GM23338 (cell line): ENCODE measurements around the gene MBNL1. TPM values are rescaled to one million over a fixed set of nuclear protein-coding genes. Genes with fewer than 3 reads are reported as not detected.

Experiments
- ATAC-seq: fragments of 200-7000 bp; cut with Tn5 transposase; 3 replicates; pipeline ENCODE4 v1.9.1; 2020
- DNase-seq: peaks from one replicate; pipeline ENCODE4 v3.0.0-alpha.2; 2015; ENCODE audit warnings: low spot score
- H2AFZ ChIP-seq: fragments of 200-600 bp; sonication (generic); 2 replicates; pipeline ENCODE4 v1.8.0; 2016; ENCODE audit warnings: antibody characterized with exemption, mild to moderate bottlenecking, moderate library complexity
- H3F3A ChIP-seq: fragments of 200-600 bp; sonication (generic); replicated peaks from 2 replicates; pipeline ENCODE4 v1.8.0; 2017; ENCODE audit warnings: antibody characterized with exemption, mixed run types, low read depth
- H3K27ac ChIP-seq: fragments of 200-600 bp; sonication (generic); 2 replicates; pipeline ENCODE4 v1.6.1; 2016; ENCODE audit warnings: low read depth
- H3K27me3 ChIP-seq: fragments of 200-600 bp; sonication (generic); 2 replicates; pipeline ENCODE4 v1.8.0; 2016; ENCODE audit warnings: mild to moderate bottlenecking, mixed run types, moderate library complexity; ENCODE audit not compliant: insufficient read depth
- H3K36me3 ChIP-seq: fragments of 200-600 bp; sonication (generic); 2 replicates; pipeline ENCODE4 v1.8.0; 2016; ENCODE audit warnings: mild to moderate bottlenecking; ENCODE audit not compliant: insufficient read depth
- H3K4me1 ChIP-seq: fragments of 200-600 bp; sonication (generic); 2 replicates; pipeline ENCODE4 v1.8.0; 2016; ENCODE audit warnings: mild to moderate bottlenecking, moderate library complexity; ENCODE audit not compliant: insufficient read depth
- H3K4me2 ChIP-seq: fragments of 200-600 bp; sonication (generic); 2 replicates; pipeline ENCODE4 v1.7.1; 2017; ENCODE audit warnings: mixed run types
- H3K4me3 ChIP-seq: fragments of 200-600 bp; sonication (generic); 2 replicates; pipeline ENCODE4 v1.6.1; 2016; ENCODE audit warnings: mixed run types
- H3K79me2 ChIP-seq: fragments of 200-600 bp; sonication (generic); replicated peaks from 2 replicates; pipeline ENCODE4 v1.8.0; 2017; ENCODE audit warnings: mild to moderate bottlenecking; ENCODE audit not compliant: insufficient read depth
- H3K9me2 ChIP-seq: fragments of 200-600 bp; sonication (generic); 2 replicates; pipeline ENCODE4 v1.8.0; 2017; ENCODE audit not compliant: insufficient read depth
- H4K20me1 ChIP-seq: fragments of 200-600 bp; sonication (generic); replicated peaks from 2 replicates; pipeline ENCODE4 v1.8.0; 2017; ENCODE audit warnings: mild to moderate bottlenecking; ENCODE audit not compliant: insufficient read depth
- H3K27ac Mint-ChIP-seq: 2 replicates; pipeline ENCODE4 v1.8.0; 2020; ENCODE audit warnings: inconsistent platforms, mild to moderate bottlenecking, moderate library complexity, mixed read lengths
- H3K27me3 Mint-ChIP-seq: 3 replicates; pipeline ENCODE4 v1.8.0; 2022; ENCODE audit warnings: low read depth, mild to moderate bottlenecking, moderate library complexity, mixed read lengths, inconsistent platforms; ENCODE audit not compliant: insufficient read depth, poor library complexity
- H3K36me3 Mint-ChIP-seq: 3 replicates; pipeline ENCODE4 v1.8.0; 2021; ENCODE audit warnings: low read depth, mild to moderate bottlenecking, inconsistent platforms, moderate library complexity, mixed read lengths
- H3K4me1 Mint-ChIP-seq: 3 replicates; pipeline ENCODE4 v1.8.0; 2020; ENCODE audit warnings: mild to moderate bottlenecking, inconsistent platforms, mixed read lengths
- H3K4me3 Mint-ChIP-seq: 3 replicates; pipeline ENCODE4 v1.8.0; 2021; ENCODE audit warnings: moderate library complexity, mild to moderate bottlenecking, inconsistent platforms, mixed read lengths
- H3K9me3 Mint-ChIP-seq: 3 replicates; pipeline ENCODE4 v1.8.0; 2020; ENCODE audit warnings: moderate library complexity, mild to moderate bottlenecking, inconsistent platforms, mixed read lengths
- CREB1 ChIP-seq: fragments of 250-450 bp; sonication (Bioruptor Pico); IDR thresholded peaks from 2 replicates; pipeline ENCODE4 v1.5.0; 2020; ENCODE audit warnings: low read depth, mild to moderate bottlenecking, moderate library complexity
- CTCF ChIP-seq, 2 experiments: fragments of 200-600 bp in 1 of 2; sonication (generic) in 1 of 2; conservative IDR thresholded peaks; 2 replicates each; pipeline versions ENCODE4 v1.5.1 to v1.6.1; 2016 to 2017; ENCODE audit warnings: antibody characterized with exemption in 2 of 2, low read depth in 2 of 2, mild to moderate bottlenecking in 2 of 2, moderate library complexity in 1 of 2
- ETS1 ChIP-seq: IDR thresholded peaks from 2 replicates; pipeline ENCODE4 v1.6.1; 2016; ENCODE audit warnings: antibody characterized with exemption
- EZH2 ChIP-seq: fragments of 200-600 bp; sonication (generic); IDR thresholded peaks from one replicate; pipeline ENCODE4 v1.8.0; 2017; ENCODE audit warnings: antibody characterized with exemption, mild to moderate bottlenecking, low read depth; ENCODE audit not compliant: unreplicated experiment
- EZH2phosphoT487 ChIP-seq: fragments of 200-600 bp; sonication (generic); IDR thresholded peaks from one replicate; pipeline ENCODE4 v1.8.1; 2018; ENCODE audit warnings: antibody characterized with exemption; ENCODE audit not compliant: unreplicated experiment
- JUNB ChIP-seq: IDR thresholded peaks from one replicate; pipeline ENCODE4 v1.6.1; 2016; ENCODE audit warnings: antibody characterized with exemption; ENCODE audit not compliant: unreplicated experiment
- POLR2AphosphoS5 ChIP-seq: IDR thresholded peaks from 2 replicates; pipeline ENCODE4 v1.6.1; 2016; ENCODE audit warnings: antibody characterized with exemption, low read depth
- REST ChIP-seq: IDR thresholded peaks from one replicate; pipeline ENCODE4 v1.6.1; 2018; ENCODE audit warnings: antibody characterized with exemption; ENCODE audit not compliant: unreplicated experiment
- STAT1 ChIP-seq: IDR thresholded peaks from one replicate; pipeline ENCODE4 v1.6.1; 2016; ENCODE audit warnings: antibody characterized with exemption; ENCODE audit not compliant: unreplicated experiment
- ZNF114 ChIP-seq: fragments of 250-450 bp; sonication (Bioruptor Pico); IDR thresholded peaks from 2 replicates; pipeline ENCODE4 v1.5.0; 2020; ENCODE audit warnings: mild to moderate bottlenecking, moderate library complexity
- ZNF462 ChIP-seq: fragments of 250-450 bp; sonication (Bioruptor Pico); IDR thresholded peaks from 2 replicates; pipeline ENCODE4 v1.5.0; 2020; ENCODE audit warnings: mild to moderate bottlenecking, moderate library complexity
- polyA plus RNA-seq: library from polyadenylated mRNA; unstranded; fragments of >200 nt; fragmentation: Nextera tagmentation; extraction: Ambion mirVana; gene quantifications from 2 replicates; pipeline ENCODE4 v1.2.1, GENCODE V29; 2016
- total RNA-seq: library from RNA; depleted of rRNA; stranded (reverse); fragments of >200 nt; shearing (Covaris generic); gene quantifications from 2 replicates; pipeline ENCODE4 v1.2.3, GENCODE V29; 2014

Gene MBNL1
- total and polyA plus RNA-seq, 2 experiments from 2014 or later, result 9.4 to 23.2 TPM

GRCh38 chr3:152471814-152472671 is 203.3 kb downstream of the MBNL1 start (continued):
- TF ChIP-seq ZNF462 (CRISPR knock-in tag) (no peak), ZNF114 (CRISPR knock-in tag) (no peak), CTCF (conservative IDR thresholded peaks at IDR 0.05; ENCODE audit: low read depth in 2 of 2) (peak; percentile 75 to 84), ETS1 (no peak)

- no peaks in the 10 kb centered on the region for H3K36me3 ChIP-seq
- H3F3A ChIP-seq, result no peaks in the 10 kb centered on the region
- DNase-seq, result no peak
- no peak for ATAC-seq
- Mint-ChIP-seq H3K36me3 (peaks cover 5% of the 10 kb centered on the region; the same call in 1 of the 3 replicates), H3K9me3 (peaks cover 6% of the 10 kb centered on the region; the same call in 1 of the 3 replicates), H3K4me1 (peaks cover 3% of the 10 kb centered on the region; the same call in 2 of the 3 replicates), H3K27me3 (no peaks in the 10 kb centered on the region), H3K4me3 (no peak overlapping the region), H3K27ac (no peak overlapping the region)
- no peak overlapping the region for H3K4me3 ChIP-seq
- H3K4me2 ChIP-seq, result no peak overlapping the region
- H3K9me2 ChIP-seq, result no peaks in the 10 kb centered on the region
- H4K20me1 ChIP-seq, result no peaks in the 10 kb centered on the region
- H3K27me3 ChIP-seq, result no peaks in the 10 kb centered on the region
- H3K4me1 ChIP-seq, result no peaks in the 10 kb centered on the region
- no peaks in the 10 kb centered on the region for H3K79me2 ChIP-seq
- peak overlapping the region; percentile 45; the same call in 1 of the 2 replicates for H2AFZ ChIP-seq
- no peak overlapping the region for H3K27ac ChIP-seq
- TF ChIP-seq ZNF114 (CRISPR knock-in tag) (no peak), EZH2 (no peak), EZH2phosphoT487 (no peak), CREB1 (CRISPR knock-in tag) (no peak), REST (no peak), POLR2AphosphoS5 (no peak), STAT1 (no peak), JUNB (no peak)
Observed at GRCh38 chr3:152472672-152472954, 203.9 kb downstream of the MBNL1 start.
